Thyroid gland (tissue), 4 donors: ENCODE measurements around the gene C8B.

Experiments used
- POLR2A ChIP-seq, 2 donors: fragments of 450-650 bp; IDR thresholded peaks; one replicate each; pipeline ENCODE4 v1.6.1; 2017; ENCODE audit warnings: antibody characterized with exemption in 2 of 2, mild to moderate bottlenecking in 2 of 2, moderate library complexity in 1 of 2
- TF ChIP-seq, protein P1 (sequence below), 6 experiments: fragments of 200-600 bp in 3 of 6; fragments of 450-650 bp in 3 of 6; sonication (generic) in 3 of 6; IDR thresholded peaks; one replicate each; pipeline ENCODE4 v1.5.1; 2016 to 2019; ENCODE audit warnings: antibody characterized with exemption in 6 of 6, mild to moderate bottlenecking in 2 of 6, inconsistent platforms in 1 of 6, moderate library complexity in 1 of 6

- TF ChIP-seq, protein P1, sequence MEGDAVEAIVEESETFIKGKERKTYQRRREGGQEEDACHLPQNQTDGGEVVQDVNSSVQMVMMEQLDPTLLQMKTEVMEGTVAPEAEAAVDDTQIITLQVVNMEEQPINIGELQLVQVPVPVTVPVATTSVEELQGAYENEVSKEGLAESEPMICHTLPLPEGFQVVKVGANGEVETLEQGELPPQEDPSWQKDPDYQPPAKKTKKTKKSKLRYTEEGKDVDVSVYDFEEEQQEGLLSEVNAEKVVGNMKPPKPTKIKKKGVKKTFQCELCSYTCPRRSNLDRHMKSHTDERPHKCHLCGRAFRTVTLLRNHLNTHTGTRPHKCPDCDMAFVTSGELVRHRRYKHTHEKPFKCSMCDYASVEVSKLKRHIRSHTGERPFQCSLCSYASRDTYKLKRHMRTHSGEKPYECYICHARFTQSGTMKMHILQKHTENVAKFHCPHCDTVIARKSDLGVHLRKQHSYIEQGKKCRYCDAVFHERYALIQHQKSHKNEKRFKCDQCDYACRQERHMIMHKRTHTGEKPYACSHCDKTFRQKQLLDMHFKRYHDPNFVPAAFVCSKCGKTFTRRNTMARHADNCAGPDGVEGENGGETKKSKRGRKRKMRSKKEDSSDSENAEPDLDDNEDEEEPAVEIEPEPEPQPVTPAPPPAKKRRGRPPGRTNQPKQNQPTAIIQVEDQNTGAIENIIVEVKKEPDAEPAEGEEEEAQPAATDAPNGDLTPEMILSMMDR (IDR thresholded peaks at IDR 0.05) = no peak
- TF ChIP-seq POLR2A (IDR thresholded peaks at IDR 0.05) = no peak
Observed at GRCh38 chr1:57007472-57007871, 41.7 kb upstream of the C8B start.
